ENCODE data around the gene LRBA.

DNA sequence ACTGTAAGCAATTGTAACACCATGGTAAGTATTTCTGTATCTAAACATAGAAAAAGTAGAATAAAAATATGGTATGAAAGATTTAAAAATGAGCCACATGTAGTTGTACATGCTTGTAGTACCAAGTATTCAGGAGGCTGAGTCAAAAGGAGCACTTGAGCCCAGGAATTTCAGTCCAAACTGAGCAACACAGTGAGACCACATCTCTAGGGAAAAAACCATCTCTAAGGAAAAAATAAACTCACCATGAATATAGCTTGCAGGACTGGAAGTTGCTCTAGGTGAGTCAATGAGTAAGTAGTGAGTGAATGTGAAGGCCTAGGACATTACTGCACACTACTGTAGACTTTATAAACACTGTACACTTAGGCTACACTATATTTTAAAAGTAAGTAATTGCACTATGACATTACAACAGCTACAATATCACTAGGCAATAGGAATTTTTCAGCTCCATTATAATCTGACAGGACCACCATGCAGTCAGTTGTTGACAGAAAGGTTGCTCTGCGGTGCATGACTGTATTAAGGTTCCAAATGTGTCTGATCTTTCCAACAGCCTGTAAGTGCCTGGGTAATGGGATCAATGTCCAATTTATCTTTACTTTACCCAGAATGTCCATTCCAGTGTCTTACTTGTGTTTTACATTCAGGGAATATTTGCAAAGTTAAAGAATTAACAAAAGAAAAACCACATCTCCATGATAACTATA lies 28.9 kb upstream of the LRBA start:
- TF ChIP-seq, protein P1, sequence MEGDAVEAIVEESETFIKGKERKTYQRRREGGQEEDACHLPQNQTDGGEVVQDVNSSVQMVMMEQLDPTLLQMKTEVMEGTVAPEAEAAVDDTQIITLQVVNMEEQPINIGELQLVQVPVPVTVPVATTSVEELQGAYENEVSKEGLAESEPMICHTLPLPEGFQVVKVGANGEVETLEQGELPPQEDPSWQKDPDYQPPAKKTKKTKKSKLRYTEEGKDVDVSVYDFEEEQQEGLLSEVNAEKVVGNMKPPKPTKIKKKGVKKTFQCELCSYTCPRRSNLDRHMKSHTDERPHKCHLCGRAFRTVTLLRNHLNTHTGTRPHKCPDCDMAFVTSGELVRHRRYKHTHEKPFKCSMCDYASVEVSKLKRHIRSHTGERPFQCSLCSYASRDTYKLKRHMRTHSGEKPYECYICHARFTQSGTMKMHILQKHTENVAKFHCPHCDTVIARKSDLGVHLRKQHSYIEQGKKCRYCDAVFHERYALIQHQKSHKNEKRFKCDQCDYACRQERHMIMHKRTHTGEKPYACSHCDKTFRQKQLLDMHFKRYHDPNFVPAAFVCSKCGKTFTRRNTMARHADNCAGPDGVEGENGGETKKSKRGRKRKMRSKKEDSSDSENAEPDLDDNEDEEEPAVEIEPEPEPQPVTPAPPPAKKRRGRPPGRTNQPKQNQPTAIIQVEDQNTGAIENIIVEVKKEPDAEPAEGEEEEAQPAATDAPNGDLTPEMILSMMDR (IDR thresholded peaks at IDR 0.05), result no peak
- TF ChIP-seq POLR2A (IDR thresholded peaks at IDR 0.05), result no peak

Data from testis (tissue), 2 donors.